NCI-H2107 treated with DMSO at 0.1 percent for 48 hours (cell line): ENCODE results near the gene RTN4IP1.
"Not testable (repeated sequence)": the region's sequence is repeated elsewhere in the genome, so short reads cannot be mapped to it uniquely, and the experiment has no call there.

Experiments
- DNase-seq: peaks from one replicate; lab custom pipeline; 2025; ENCODE audit not compliant: unreplicated experiment; lab: John Stamatoyannopoulos, UW

Gene RTN4IP1

GRCh38 chr6:106586815-106587415 lies 42.4 kb downstream of the RTN4IP1 start:
- no peak for DNase-seq

- DNase-seq, result no peak
Observed at GRCh38 chr6:106581468-106581867, 47.8 kb downstream of the RTN4IP1 start.

DNA sequence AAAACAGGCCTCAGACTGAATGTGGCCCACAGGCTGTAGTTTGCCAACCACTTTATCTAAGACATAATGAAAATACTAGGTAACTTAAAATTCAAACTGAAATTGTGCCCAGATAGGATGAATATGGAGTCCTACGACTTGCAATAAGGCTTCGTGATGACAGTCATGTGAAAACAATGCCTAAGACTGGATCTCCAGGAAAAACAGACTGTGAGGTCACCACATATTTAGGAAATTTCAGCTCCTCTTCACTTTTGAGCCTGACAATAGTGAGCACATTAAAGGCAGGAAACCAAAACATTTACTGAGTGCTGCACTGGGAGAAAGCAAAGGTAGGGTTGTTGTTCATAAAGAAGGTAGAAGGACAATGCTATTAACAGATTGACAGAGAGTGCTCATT lies 50.0 kb downstream of the RTN4IP1 start:
- DNase-seq, result no peak

GRCh38 chr6:106574741-106575458 lies 54.4 kb downstream of the RTN4IP1 start:
- no peak for DNase-seq

- no peak for DNase-seq
Observed at GRCh38 chr6:106572875-106573585, 56.3 kb downstream of the RTN4IP1 start.

DNA sequence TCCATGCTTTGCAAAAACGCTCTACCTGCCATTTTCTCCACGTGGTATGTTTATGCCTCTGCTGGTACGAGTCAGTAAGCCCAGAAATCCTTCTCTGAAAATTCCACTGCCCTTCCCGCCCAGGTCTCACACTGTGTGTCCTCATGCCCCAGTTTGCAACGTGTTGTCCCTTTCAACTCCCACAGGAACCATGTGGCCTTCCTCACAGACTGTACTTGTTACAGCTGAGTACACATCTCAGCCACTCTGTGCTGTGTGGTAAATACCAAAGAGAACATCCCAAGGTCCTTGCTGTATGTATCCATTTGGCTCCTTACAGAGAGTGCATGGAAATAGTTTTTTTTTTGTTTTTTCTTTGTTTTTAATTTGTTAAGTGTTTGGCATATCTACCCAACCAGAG lies 56.9 kb downstream of the RTN4IP1 start:
- no peak for DNase-seq

- no peak for DNase-seq
Observed at GRCh38 chr6:106569428-106569827, 59.9 kb downstream of the RTN4IP1 start.

DNA sequence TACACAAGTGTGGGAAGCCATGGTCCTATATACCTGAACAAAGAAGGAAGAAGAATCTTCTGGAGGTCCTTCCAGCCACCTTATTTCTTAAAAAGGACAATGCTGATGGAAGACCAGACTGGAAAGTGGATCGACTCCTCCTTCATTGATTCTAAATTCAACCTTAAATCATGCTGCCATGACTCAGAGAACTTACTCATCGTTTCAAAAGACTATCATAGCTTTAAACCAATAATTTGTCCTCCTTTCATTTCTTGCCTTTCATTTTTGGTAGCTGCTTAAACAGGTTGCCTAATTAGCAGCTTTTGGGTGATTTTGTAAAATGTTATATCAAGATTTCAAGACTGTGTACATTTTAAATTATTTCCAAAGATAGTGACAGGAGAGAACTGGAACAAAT lies 60.8 kb downstream of the RTN4IP1 start:
- DNase-seq, result no peak

- no peak for DNase-seq
Observed at GRCh38 chr6:106564476-106564875, 64.8 kb downstream of the RTN4IP1 start.

- no peak for DNase-seq
Observed at GRCh38 chr6:106563614-106564013, 65.7 kb downstream of the RTN4IP1 start.

- DNase-seq, result no peak
Observed at GRCh38 chr6:106561686-106562405, 67.5 kb downstream of the RTN4IP1 start.

GRCh38 chr6:106560996-106561685 lies 68.2 kb downstream of the RTN4IP1 start:
- no peak for DNase-seq

- DNase-seq, result not testable (repeated sequence)
Observed at GRCh38 chr6:106559659-106560058, 69.6 kb downstream of the RTN4IP1 start.

DNA sequence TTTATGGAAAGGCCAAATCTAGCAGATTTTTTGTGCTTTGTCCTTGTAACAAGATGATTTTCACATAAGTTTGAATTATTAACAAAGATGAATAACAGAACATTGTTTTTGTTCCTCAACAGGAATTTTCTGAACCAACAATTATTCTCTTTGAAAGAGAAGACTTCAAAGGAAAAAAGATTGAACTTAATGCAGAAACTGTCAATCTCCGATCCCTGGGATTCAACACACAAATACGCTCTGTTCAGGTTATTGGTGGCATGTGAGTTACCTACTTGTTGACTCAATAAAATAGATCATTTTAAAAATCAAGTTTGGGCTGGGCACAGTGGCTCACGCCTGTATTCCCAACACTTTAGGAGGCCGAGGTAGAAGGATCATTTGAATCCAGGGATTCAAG lies 70.9 kb downstream of the RTN4IP1 start:
- no peak for DNase-seq

DNA sequence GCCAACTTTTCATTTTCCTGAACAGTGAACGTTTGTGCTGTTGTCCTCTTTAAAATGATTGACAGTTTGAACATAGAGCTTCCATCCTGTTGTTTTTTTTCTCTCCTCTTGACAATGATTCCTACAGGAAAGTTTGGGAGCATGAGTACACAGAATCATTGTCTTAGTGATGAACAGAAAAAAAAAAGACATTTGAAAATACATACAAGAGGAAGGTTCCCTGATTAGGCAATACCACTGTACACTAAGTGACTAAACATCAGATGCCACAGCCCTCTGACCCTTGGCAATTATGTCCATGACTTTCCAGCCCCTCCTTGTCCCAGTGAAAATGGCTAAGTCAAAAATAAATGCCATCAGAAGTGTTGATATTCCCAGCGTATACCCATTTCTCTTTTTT lies 71.5 kb downstream of the RTN4IP1 start:
- DNase-seq, result no peak

DNA sequence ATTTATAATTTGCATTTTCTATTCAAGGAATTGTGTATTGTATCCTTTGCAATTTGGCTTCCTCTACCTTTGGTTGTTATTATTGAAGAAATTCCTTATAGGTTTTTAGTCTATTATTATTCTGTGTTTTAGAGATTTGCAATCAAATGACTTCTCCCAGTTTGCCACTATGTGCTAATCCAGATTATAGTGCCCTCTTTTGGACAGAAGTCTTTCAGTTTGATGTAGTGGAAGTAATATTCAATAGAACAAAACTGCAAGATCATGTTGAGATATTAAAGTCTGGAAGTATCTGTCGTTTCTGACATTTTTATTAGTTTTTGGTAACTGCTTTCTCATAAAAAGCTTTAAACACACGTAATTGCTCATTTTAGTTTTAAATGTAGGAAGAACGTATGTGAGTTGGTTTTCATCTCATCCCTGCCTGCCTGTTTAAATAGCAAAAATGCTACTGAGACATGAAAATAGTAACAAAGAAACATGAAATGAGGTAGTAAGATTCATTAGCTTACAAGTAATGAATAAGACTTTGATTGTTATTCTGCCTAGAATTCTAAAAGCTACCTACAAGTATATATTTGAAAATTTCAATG lies 72.8 kb downstream of the RTN4IP1 start:
- DNase-seq, result no peak

DNA sequence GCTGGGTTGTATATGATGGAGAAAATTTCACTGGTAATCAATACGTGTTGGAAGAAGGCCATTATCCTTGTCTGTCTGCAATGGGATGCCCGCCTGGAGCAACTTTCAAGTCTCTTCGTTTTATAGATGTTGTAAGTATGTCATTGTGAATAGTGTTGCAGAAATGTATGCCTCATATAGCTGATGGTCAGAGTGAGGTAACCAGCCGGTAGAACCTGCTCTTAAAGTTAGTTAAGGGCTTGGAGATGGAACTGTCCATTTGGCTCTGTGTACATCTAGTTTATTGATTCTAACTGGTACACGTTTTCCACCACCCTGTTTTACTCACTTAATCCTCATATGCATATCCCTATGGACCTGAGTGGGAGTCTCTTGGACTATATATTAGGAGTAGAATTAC lies 73.5 kb downstream of the RTN4IP1 start:
- no peak for DNase-seq

DNA sequence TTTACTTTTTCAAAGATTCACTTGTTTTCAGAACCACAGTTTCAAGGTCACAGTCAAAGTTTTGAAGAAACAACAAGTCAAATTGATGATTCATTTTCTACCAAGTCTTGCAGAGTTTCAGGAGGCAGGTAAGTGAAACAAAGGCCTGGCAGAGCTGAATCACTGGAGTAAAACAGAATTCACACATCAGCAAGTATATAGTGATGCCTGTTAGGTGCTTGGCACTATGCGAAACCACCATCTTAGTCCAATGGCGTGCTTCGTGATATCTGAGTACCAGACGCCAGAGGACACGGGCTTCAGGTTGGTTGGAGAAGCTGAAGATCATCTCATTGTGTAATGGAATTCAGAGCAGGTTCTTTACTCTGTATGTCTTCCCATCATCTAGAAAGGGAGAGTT lies 75.9 kb downstream of the RTN4IP1 start:
- DNase-seq, result no peak

GRCh38 chr6:106551155-106551554 lies 78.1 kb downstream of the RTN4IP1 start:
- DNase-seq, result no peak

DNA sequence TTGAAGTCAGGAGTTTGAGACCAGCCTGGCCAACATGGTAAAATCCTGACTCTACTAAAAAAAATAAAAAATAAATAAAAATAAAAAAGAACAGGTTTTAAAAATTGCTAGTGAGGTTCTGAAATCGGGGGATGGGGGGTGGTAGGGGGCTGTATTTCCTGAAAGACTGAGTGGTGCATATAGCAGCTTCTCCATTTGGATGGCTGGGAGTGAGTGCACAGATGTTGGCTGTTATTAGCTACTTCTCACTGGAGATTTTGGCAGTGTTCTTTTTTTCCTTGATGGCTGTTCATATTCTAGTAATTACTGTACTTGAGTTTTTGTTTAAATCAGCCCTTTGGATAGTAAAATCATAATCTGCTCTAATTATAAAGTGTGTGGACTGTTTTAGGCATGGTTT lies 79.8 kb downstream of the RTN4IP1 start:
- no peak for DNase-seq
